GM18909 (cell line): Measurements from ENCODE around the gene TLR2.

Experiments
- ATAC-seq: cut with Tn5 transposase; IDR thresholded peaks from one replicate; pipeline ENCODE4 v1.9.1; 2021; ENCODE audit warnings: mild to moderate bottlenecking; ENCODE audit not compliant: unreplicated experiment, poor library complexity

Gene TLR2, protein sequence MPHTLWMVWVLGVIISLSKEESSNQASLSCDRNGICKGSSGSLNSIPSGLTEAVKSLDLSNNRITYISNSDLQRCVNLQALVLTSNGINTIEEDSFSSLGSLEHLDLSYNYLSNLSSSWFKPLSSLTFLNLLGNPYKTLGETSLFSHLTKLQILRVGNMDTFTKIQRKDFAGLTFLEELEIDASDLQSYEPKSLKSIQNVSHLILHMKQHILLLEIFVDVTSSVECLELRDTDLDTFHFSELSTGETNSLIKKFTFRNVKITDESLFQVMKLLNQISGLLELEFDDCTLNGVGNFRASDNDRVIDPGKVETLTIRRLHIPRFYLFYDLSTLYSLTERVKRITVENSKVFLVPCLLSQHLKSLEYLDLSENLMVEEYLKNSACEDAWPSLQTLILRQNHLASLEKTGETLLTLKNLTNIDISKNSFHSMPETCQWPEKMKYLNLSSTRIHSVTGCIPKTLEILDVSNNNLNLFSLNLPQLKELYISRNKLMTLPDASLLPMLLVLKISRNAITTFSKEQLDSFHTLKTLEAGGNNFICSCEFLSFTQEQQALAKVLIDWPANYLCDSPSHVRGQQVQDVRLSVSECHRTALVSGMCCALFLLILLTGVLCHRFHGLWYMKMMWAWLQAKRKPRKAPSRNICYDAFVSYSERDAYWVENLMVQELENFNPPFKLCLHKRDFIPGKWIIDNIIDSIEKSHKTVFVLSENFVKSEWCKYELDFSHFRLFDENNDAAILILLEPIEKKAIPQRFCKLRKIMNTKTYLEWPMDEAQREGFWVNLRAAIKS

DNA sequence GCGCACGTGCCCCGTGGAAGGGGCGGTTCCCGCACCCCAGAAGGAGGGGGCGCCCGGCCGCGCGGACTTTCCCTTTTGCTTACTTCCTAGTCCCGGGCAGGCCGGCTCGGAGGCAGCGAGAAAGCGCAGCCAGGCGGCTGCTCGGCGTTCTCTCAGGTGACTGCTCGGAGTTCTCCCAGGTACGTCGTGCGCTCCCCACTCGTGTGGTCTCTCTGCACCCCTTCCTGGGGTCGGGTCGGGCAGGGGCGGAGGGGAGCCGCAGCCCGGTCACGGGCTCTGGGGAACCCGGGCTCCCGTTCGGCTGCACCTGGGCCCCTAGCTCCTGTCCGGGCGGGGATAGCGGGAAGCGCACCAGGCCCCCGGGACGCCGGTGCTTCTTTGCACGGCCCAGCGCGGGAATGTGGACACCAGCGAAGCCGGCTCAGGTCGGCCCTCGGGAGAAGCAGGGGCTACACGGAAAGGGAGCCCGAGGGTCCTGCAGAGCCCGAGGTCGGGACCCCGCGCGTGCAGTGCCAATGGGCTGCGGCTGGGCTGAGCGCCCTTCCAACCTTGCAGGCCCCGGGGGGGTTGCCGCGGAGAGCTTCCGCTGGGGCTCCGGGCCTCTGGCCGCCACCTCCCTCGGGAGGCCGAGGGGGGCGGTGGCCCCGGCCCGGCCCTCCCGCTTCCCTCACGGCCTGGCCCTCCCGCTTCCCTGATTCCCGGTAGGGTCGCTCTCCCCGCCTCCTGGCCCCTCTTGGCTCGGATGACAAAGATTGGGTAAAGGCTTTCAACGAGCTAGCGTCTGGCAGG, at the start of gene TLR2:
Gene TLR2 (plus strand): TSS at position 99 of the 789 bp plus-strand sequence. CDS start 18,628 bp downstream, outside the sequence.
- peak; percentile 94 for ATAC-seq

DNA sequence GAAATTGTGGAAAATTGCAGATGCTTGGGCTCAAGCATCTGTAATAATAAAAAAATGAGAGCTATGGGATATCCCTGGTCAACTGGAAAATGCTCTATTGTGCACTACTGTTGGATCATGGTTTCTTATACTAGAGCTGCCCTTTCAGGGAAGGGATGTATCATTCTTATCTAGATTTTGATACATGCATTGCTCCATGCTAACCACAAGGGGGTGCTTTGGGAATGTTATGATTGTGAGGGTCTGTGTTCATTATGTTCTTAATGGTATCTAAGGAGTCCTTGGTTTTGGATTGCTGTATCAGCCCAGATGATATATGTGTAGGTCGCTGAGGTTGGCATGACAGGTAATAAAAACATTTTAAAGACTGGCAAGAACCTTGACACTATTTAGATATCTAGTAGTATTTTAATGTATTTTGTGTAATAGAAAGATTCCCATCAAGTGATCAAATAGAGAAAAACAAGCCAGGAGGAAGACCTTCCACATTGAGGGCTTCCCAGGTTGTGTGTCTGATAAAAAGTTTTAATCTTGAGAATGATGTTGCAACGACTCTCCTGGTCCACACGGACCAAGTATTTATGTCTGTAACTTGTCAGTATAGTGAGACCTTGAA, 49.2 kb upstream of the TLR2 start:
- ATAC-seq: no peak

GRCh38 chr4:153635846-153636245, 48.2 kb upstream of the TLR2 start:
- no peak for ATAC-seq

DNA sequence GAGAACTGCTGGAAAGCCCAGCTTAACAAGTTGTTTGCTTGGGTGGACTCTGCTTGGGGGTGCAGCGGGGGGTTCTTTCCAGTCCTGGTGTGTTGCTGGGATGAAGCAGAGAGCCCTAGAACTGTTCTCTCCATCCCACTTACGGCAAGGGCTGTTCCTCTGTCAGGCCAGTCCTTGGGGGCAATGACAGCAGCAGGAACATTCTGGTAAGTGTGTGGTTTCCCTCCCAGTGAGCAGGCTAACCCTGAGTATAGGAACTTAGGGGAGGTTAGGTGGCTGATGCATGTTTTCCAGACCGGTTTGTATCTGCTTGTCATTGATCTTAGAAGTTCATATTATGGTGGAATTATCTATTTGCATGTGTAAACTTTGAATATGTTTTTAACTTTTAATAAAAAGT, 46.9 kb upstream of the TLR2 start:
- no peak for ATAC-seq

DNA sequence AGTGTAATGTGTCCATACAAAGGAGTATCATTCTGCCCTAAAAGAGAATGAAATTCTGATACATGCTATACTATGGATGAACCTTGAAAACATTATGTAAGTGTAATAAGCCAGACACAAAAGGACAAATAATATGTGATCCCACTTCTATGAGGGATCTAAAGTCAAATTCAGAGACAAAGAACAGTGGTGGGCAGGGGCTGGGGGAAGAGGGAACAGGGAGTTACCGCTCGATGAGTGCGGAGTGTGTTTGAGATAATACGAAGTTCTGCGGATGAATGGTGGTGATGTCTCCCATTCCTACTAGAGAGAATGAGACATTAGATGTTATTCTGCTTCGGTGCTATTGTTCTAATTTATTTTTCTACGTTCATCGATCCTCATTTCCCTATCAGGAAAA, 46.1 kb upstream of the TLR2 start:
- ATAC-seq: no peak

DNA sequence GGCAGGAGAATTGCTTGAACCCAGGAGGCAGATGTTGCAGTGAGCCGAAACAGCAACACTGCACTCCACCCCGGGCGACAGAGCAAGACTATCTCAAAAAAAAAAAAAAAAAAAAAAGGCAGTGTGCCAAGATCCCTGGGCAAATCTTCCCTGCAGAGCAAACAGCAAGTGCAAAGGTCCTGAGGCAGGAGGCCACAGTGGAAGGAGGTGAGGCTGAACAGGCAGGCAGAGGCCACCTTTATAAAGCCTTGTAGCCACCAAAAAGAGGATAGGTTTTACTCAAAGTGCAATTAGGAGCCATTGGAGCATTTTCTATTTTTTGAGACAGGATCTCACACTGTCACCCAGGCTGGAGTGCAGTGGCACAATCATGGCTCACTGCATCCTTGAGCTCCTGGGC, 45.1 kb upstream of the TLR2 start:
- ATAC-seq: no peak

GRCh38 chr4:153639833-153640802, 44.0 kb upstream of the TLR2 start:
- no peak for ATAC-seq

GRCh38 chr4:153641532-153641931, 42.5 kb upstream of the TLR2 start:
- ATAC-seq: no peak

GRCh38 chr4:153643406-153644383, 40.4 kb upstream of the TLR2 start:
- peak; percentile 92 for ATAC-seq

DNA sequence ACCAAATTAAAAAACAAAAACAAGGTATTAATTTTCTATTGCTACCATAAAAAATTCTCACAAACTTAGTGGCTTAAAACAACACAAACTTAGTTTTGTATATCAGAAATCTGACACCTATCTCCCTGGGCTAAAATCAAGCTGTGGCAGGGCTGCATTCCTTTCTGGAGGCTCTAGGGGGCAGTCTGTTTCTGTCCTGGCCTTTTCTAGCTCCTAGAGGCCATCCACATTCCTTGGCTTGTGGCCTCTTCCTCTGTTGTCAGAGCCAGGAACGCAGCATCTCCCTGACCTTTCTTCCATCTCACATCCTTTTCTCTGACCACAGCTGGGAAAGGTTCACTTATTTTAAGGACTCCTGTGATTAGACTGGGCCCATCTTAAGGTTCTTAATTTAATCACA, 38.9 kb upstream of the TLR2 start:
- ATAC-seq: no peak

- ATAC-seq: no peak
These were observed 37.8 kb upstream of the TLR2 start for GRCh38 chr4:153646261-153646660.

- ATAC-seq: no peak
These were observed 37.1 kb upstream of the TLR2 start for GRCh38 chr4:153646978-153647377.

DNA sequence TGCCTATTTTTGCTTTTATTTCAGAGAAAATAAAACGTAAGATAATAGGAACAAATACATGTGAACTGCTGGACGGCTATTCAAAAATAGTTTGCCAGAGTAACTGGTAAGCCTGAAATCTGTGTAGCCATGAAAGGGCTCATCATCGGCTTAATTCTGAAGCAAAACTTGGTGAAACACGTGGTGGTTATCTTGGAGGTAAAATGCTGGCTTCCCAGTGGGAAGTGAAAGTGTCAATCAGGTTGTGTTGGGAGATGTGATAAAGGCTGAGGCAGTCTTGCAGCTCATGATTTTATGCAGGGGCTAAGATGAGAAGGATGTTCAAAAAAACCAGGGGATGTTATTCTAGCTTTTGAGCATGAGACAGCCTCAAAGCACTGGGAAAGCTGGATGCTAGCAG, 36.1 kb upstream of the TLR2 start:
- no peak for ATAC-seq

DNA sequence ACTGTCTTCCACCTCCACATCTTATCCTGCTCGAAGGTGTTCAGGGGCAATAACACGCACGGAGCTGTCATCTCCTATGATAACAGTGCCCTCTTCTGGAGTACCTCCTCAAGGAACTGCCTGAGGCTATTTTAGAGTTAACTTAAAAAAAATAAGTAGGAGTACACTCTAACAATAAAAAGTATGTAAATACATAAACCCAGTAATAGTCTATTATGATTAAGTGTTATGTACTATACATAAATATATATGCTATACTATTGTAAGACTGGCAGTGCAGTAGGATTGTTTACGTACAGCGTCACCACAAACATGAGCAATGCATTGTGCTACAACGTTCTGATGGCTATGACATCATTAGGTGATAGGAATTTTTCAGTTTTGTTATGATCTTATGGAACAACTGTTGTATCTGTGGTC, 34.5 kb upstream of the TLR2 start:
- ATAC-seq: no peak

DNA sequence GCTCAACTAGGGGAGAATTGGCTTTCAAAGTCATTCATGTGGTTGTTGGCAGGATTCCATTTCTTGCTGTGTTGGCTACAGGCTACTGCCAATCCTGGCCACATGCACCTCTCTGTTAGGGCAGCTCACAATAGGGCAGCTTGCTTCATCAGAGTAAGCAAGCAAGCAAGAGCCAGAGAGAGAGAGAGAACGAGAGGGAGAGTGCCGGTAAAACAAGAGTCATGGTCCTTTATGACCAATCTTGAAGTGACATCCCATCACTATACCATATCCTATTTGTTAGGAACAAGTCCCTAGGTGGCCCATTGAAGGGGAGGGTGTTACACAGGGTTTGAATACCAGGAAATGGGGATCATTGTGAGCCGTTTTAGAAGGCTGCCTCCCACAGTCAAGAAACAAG, 33.0 kb upstream of the TLR2 start:
- ATAC-seq: no peak

DNA sequence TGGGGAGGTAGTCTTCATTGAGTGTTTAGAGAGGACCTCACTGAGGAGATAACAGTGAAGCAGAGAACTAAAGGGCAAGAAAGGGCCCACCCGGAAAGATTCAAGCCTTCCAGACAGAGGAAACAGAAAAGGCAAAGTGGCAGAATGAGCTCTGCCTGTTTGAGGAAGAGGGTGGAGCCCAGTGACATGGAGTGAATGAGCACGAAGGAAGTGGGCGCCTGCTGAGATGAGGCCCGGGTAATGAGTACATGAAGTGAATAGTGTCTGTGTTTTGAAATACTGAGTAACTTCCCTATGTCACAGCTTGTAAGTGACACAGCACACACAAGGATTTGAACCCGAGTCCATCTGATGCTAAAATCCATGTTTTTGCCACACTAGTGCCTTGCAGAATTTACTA, 32.5 kb upstream of the TLR2 start:
- ATAC-seq: no peak

GRCh38 chr4:153652051-153652784, 31.9 kb upstream of the TLR2 start:
- ATAC-seq: no peak
